Esophagus squamous epithelium (tissue), 5 donors: Measurements from ENCODE around the gene LRRC4C. TPM values are rescaled to one million over a fixed set of nuclear protein-coding genes. Genes with fewer than 3 reads are reported as not detected.

Source experiments
- DNase-seq: peaks from one replicate; lab custom pipeline; 2025; lab: John Stamatoyannopoulos, UW
- H3K27ac ChIP-seq, 4 donors: fragments of 200-600 bp; sonication (generic); one replicate each; pipeline ENCODE4 v1.5.1; 2016 to 2019; ENCODE audit warnings: mild to moderate bottlenecking in 1 of 4
- H3K27me3 ChIP-seq, 4 donors: fragments of 200-600 bp; sonication (generic); 1 replicate in 3 of 4; 2 replicates in 1 of 4; pipeline versions ENCODE4 v1.5.1 to v1.6.0; 2017 to 2021; ENCODE audit warnings: antibody characterized with exemption in 1 of 4
- H3K36me3 ChIP-seq, 3 donors: fragments of 200-600 bp; sonication (generic); one replicate each; pipeline ENCODE4 v1.5.1; 2016 to 2019
- H3K4me1 ChIP-seq, 3 donors: fragments of 200-600 bp; sonication (generic); one replicate each; pipeline ENCODE4 v1.5.1; 2017 to 2019
- H3K4me3 ChIP-seq, 4 donors: fragments of 200-600 bp; sonication (generic); 1 replicate in 3 of 4; 2 replicates in 1 of 4; pipeline ENCODE4 v1.5.1; 2016 to 2019; ENCODE audit warnings: mild to moderate bottlenecking in 2 of 4, moderate library complexity in 1 of 4
- H3K9me3 ChIP-seq, 3 donors: fragments of 200-600 bp; sonication (generic); one replicate each; pipeline ENCODE4 v1.5.1; 2016 to 2019
- POLR2A ChIP-seq, 4 donors: fragments of 450-650 bp; IDR thresholded peaks; one replicate each; pipeline ENCODE4 v1.6.1; 2017; ENCODE audit warnings: antibody characterized with exemption in 4 of 4, mild to moderate bottlenecking in 4 of 4, moderate library complexity in 3 of 4
- WGBS, 2 donors: methylation state at CpG; one replicate each; pipeline ENCODE4 v1.1.5; 2018; 5-methylcytosine and 5-hydroxymethylcytosine counted together
- intact Hi-C: fragments of 100-400 bp; cut with DNase I; formaldehyde crosslinking; loops from one replicate; pipeline ENCODE4 v1.15.0; 2022
- total RNA-seq, 4 donors: library from RNA; depleted of rRNA; stranded (reverse); fragments of >200 nt; gene quantifications; one replicate each; pipeline ENCODE4 v1.1.0, GENCODE V29; 2016
- TF ChIP-seq, protein P1 (sequence below), 6 experiments: fragments of 450-650 bp in 4 of 6; fragments of 200-600 bp in 2 of 6; sonication (generic) in 2 of 6; IDR thresholded peaks; one replicate each; pipeline ENCODE4 v1.5.1; 2016 to 2019; ENCODE audit warnings: antibody characterized with exemption in 6 of 6, mild to moderate bottlenecking in 4 of 6, moderate library complexity in 4 of 6
- donor health status: DM: yes; HTN: yes; CAD: no.

LRRC4C gene
- total RNA-seq, 4 donors from 2014 or later, result 0.09 to 0.38 (median 0.30) TPM; not detected in 1

DNA sequence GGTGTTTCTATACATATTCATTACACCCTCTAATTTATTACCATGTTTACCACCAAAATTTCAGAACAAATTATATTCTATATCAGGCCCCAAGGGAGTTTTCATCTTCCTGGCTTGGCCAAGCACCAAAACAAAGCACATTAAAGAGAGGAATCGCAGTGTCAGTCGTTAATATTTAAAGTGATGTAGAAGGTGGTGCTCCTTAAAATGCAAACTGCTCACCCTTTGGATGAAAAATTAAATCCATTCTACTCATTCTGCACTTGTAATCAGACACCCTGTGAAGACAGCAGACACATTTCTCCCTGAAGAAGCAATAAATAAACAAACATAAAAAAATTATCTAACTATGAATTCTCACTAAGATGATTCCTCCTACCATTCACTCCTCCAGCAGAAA lies 113.4 kb downstream of the LRRC4C start:
- Histone ChIP-seq H3K9me3 (no peaks in the 10 kb centered on the region), H3K4me3 (no peak overlapping the region), H3K27ac (no peak overlapping the region), H3K4me1 (no peaks in the 10 kb centered on the region), H3K27me3 (no peaks in the 10 kb centered on the region), H3K36me3 (no peaks in the 10 kb centered on the region)
- DNase-seq, result no peak
- WGBS, 2 donors, result 71 to 87% methylated on average over 2 of the region's 2 CpGs
- intact Hi-C loops, result no loop called here
- no peak for TF ChIP-seq POLR2A (IDR thresholded peaks at IDR 0.05)
- TF ChIP-seq, protein P1, sequence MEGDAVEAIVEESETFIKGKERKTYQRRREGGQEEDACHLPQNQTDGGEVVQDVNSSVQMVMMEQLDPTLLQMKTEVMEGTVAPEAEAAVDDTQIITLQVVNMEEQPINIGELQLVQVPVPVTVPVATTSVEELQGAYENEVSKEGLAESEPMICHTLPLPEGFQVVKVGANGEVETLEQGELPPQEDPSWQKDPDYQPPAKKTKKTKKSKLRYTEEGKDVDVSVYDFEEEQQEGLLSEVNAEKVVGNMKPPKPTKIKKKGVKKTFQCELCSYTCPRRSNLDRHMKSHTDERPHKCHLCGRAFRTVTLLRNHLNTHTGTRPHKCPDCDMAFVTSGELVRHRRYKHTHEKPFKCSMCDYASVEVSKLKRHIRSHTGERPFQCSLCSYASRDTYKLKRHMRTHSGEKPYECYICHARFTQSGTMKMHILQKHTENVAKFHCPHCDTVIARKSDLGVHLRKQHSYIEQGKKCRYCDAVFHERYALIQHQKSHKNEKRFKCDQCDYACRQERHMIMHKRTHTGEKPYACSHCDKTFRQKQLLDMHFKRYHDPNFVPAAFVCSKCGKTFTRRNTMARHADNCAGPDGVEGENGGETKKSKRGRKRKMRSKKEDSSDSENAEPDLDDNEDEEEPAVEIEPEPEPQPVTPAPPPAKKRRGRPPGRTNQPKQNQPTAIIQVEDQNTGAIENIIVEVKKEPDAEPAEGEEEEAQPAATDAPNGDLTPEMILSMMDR (IDR thresholded peaks at IDR 0.05), result no peak

DNA sequence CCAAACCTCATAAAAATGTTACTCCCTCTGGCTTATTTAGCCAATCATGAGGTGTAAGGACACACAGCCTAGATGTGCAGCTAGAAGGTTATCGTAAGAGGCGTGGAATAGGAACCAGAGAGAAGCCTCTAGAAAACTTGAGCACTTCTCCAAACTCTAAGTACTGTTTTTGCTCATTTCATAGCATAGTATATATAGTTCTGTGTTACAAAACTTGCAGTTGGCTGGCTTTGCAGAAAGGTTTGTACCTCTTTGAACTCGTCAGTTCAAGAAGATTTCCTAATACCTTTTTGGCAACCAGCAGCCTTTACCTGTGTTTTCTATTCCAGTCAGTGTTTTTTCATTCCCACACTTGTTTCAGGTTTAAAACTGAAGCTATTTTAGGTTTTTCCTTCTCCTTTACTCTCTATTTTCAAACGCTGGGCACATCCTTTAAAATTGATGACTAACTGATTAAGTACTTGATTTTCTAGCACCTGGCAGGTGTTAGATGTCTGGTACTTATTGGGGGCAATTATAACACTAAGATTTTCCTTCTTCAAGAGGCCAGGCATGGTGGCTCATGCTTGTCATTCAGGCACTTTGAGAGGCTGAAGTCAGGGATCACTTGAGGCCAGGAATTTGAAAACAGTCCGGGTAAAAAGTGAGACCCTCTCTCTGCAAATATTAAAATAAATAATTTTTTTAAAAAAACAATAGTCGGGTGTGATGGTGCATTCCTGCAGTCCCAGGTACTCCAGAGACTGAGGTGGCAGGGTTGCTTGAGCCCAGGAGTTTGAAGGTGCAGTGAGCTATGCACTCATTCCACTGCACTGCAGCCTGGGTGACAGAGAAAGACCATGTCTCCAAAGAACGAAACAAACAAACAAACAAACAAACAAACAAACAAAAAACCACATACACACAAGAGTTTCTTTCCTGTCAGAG lies 125.2 kb downstream of the LRRC4C start:
- Histone ChIP-seq H3K4me1 (no peaks in the 10 kb centered on the region), H3K27me3 (no peaks in the 10 kb centered on the region), H3K36me3 (no peaks in the 10 kb centered on the region), H3K4me3 (no peak overlapping the region), H3K27ac (no peak overlapping the region), H3K9me3 (no peaks in the 10 kb centered on the region)
- DNase-seq, result no peak
- intact Hi-C loops, result no loop called here
- WGBS, 2 donors, result 44 to 57% methylated on average over 7 of the region's 7 CpGs
- TF ChIP-seq POLR2A (IDR thresholded peaks at IDR 0.05), result no peak
- TF ChIP-seq, protein P1 (IDR thresholded peaks at IDR 0.05), result no peak

DNA sequence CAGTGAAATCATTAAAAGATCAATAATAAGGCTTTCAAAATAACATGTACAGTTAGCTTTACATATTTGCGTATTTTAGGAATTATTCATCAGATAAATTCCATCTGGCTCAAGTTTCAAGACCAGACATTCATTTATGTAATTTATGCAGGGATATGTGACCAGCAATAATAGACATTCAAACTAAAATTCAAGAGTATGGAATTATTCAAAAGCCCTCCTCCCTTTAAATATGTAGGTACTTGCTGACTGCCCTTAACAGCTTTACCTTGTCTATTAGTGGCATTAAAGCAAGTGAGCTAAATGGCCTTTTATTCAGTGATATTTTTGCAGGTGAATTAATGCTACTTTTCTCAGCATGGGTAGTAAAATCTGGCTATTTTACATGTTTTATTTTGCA lies 126.1 kb downstream of the LRRC4C start:
- Histone ChIP-seq H3K4me1 (no peaks in the 10 kb centered on the region), H3K4me3 (no peak overlapping the region), H3K27me3 (no peaks in the 10 kb centered on the region), H3K9me3 (no peaks in the 10 kb centered on the region), H3K36me3 (no peaks in the 10 kb centered on the region), H3K27ac (no peak overlapping the region)
- no peak for TF ChIP-seq POLR2A (IDR thresholded peaks at IDR 0.05)
- TF ChIP-seq, protein P1 (IDR thresholded peaks at IDR 0.05), result no peak
- intact Hi-C loops, result no loop called here
- WGBS, 2 donors, result 77 to 85% methylated on average over 1 of the region's 1 CpG
- no peak for DNase-seq

DNA sequence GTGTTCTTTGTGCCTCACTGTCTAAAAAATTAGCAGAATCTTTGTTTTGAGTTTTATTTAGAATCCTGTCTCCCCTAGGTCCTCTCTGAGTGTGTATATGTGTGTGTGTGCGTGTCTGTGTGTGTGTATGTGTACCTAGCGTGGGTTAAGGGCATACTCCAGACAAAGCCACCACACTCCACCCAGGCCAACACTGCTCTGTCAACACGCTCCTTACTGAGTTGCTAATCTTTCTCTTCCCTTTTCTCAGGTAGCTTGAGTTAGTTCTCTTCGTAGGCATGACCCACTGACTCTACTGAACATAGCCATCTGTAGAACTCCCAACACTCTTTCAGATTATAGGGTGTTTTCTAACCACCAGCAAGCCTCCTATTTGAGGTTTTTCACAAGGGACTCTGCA lies 131.1 kb downstream of the LRRC4C start:
- Histone ChIP-seq H3K27me3 (no peaks in the 10 kb centered on the region), H3K4me1 (no peaks in the 10 kb centered on the region), H3K27ac (no peak overlapping the region), H3K4me3 (no peak overlapping the region), H3K9me3 (no peaks in the 10 kb centered on the region), H3K36me3 (no peaks in the 10 kb centered on the region)
- TF ChIP-seq POLR2A (IDR thresholded peaks at IDR 0.05), result no peak
- TF ChIP-seq, protein P1 (IDR thresholded peaks at IDR 0.05), result no peak
- no peak for DNase-seq
- intact Hi-C loops, result no loop called here
- WGBS, 2 donors, result 63 to 66% methylated on average over 4 of the region's 4 CpGs

DNA sequence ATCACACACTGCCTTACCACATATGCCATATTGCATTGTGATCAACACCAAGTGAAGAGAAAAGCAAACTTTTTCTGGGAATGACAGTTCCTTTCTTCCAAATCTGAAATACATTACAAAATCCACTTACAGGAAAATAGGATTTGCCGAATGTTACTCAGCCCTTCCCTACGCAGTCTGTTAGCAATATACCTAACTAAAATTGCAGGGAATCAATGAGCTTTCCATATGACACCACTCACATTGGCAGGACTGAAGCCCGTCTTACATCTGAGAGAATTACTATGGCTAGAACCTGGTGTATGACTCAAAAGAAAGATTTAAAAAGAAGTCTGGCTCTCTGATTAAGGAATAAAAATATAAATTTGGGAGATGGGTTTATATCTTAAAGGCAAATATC lies 136.0 kb downstream of the LRRC4C start:
- H3K9me3 ChIP-seq, result no peaks in the 10 kb centered on the region
- intact Hi-C loops, result no loop called here

More for the DNA sequence above, 136.0 kb downstream of the LRRC4C start:
- no peak overlapping the region for H3K4me3 ChIP-seq
- no peak for TF ChIP-seq POLR2A (IDR thresholded peaks at IDR 0.05)
- TF ChIP-seq, protein P1 (IDR thresholded peaks at IDR 0.05), result no peak
- 84 to 86% methylated on average over 3 of the region's 3 CpGs for WGBS, 2 donors
- H3K36me3 ChIP-seq, result no peaks in the 10 kb centered on the region
- no peak for DNase-seq
- no peak overlapping the region for H3K27ac ChIP-seq
- no peaks in the 10 kb centered on the region for H3K4me1 ChIP-seq
- H3K27me3 ChIP-seq, result no peaks in the 10 kb centered on the region
